ENCODE results near the gene MTG2. TPM values are rescaled to one million over a fixed set of nuclear protein-coding genes. Genes with fewer than 3 reads are reported as not detected.

MTG2 gene
- total and polyA plus RNA-seq, 11 donors: 20.7 to 40.7 (median 27.9) TPM

GRCh38 chr20:62196286-62196685, 13.5 kb downstream of the MTG2 start:
- DNase-seq (no peak), ATAC-seq (no peak)
- no peak overlapping the region for H3K4me3 ChIP-seq
- TF ChIP-seq POLR2A (IDR thresholded peaks at IDR 0.05) (no peak), CTCF (IDR thresholded peaks at IDR 0.05) (no peak)
- intact Hi-C loops (cut with DNase I): loop anchor here in 2 of 10 donors (10.0 kb wide), 2 partner anchors 79 to 189 kb away; partner anchors contain the start of gene RPS21 (in 1 of the 2)
- no peaks in the 10 kb centered on the region for H3K9me3 ChIP-seq
- peaks cover 0 to 12% (median 0%) of the 10 kb centered on the region in 12 donors for H3K4me1 ChIP-seq
- H3K27me3 ChIP-seq: no peaks in the 10 kb centered on the region
- H3K36me3 ChIP-seq: peaks cover 0 to 79% (median 72%) of the 10 kb centered on the region in 9 donors
- H3K27ac ChIP-seq: no peak overlapping the region
- WGBS, 4 donors: 94 to 96% (median 95%) methylated on average over 10 of the region's 10 CpGs

GRCh38 chr20:62197311-62197710, 14.5 kb downstream of the MTG2 start:
- Histone ChIP-seq H3K4me1 (peaks cover 0 to 5% (median 0%) of the 10 kb centered on the region in 12 donors), H3K9me3 (no peaks in the 10 kb centered on the region), H3K4me3 (no peak overlapping the region), H3K27me3 (no peaks in the 10 kb centered on the region), H3K27ac (no peak overlapping the region), H3K36me3 (peaks cover 0 to 89% (median 82%) of the 10 kb centered on the region in 9 donors)
- intact Hi-C loops (cut with DNase I): loop anchor here in 2 of 10 donors (10.0 kb wide), 2 partner anchors 77 to 187 kb away; partner anchors contain the start of gene RPS21 (in 1 of the 2)
- ATAC-seq: no peak
- DNase-seq: peak in 1 of 5 donors; percentile 7
- 84 to 97% (median 88%) methylated on average over 9 of the region's 9 CpGs for WGBS, 4 donors
- TF ChIP-seq POLR2A (IDR thresholded peaks at IDR 0.05): no peak
- TF ChIP-seq CTCF (IDR thresholded peaks at IDR 0.05): no peak

GRCh38 chr20:62197801-62198200, 15.0 kb downstream of the MTG2 start:
- DNase-seq (peak in 1 of 5 donors; percentile 12), ATAC-seq (no peak)
- Histone ChIP-seq H3K4me3 (no peak overlapping the region), H3K27me3 (no peaks in the 10 kb centered on the region), H3K9me3 (no peaks in the 10 kb centered on the region), H3K4me1 (peaks cover 0 to 1% (median 0%) of the 10 kb centered on the region in 12 donors), H3K27ac (no peak overlapping the region), H3K36me3 (peaks cover 0 to 94% (median 86%) of the 10 kb centered on the region in 9 donors)
- 93 to 96% (median 94%) methylated on average over 18 of the region's 18 CpGs for WGBS, 4 donors
- no peak for TF ChIP-seq POLR2A (IDR thresholded peaks at IDR 0.05)
- TF ChIP-seq CTCF (IDR thresholded peaks at IDR 0.05): no peak
- intact Hi-C loops (cut with DNase I): loop anchor here in 2 of 10 donors (10.0 kb wide), 2 partner anchors 77 to 187 kb away; partner anchors contain the start of gene RPS21 (in 1 of the 2)

GRCh38 chr20:62198496-62198895, 15.7 kb downstream of the MTG2 start:
- no peak overlapping the region for H3K4me3 ChIP-seq
- DNase-seq (peak in 2 of 5 donors; percentile 10 to 19), ATAC-seq (no peak)
- H3K4me1 ChIP-seq: no peaks in the 10 kb centered on the region
- H3K36me3 ChIP-seq: peaks cover 0 to 98% (median 85%) of the 10 kb centered on the region in 9 donors
- H3K9me3 ChIP-seq: no peaks in the 10 kb centered on the region
- no peaks in the 10 kb centered on the region for H3K27me3 ChIP-seq
- WGBS, 4 donors: 89 to 95% (median 92%) methylated on average over 16 to 17 of the region's 17 CpGs
- TF ChIP-seq CTCF (IDR thresholded peaks at IDR 0.05) (no peak), POLR2A (IDR thresholded peaks at IDR 0.05) (no peak)
- intact Hi-C loops (cut with DNase I): loop anchor here in 2 of 10 donors (10.0 kb wide), 2 partner anchors 76 to 186 kb away; partner anchors contain the start of gene RPS21 (in 1 of the 2)
- H3K27ac ChIP-seq: no peak overlapping the region
